GM21737 (cell line): Measurements from ENCODE around the gene KCNJ6.

Experiments
- ATAC-seq: cut with Tn5 transposase; IDR thresholded peaks from one replicate; pipeline ENCODE4 v1.9.1; 2021; ENCODE audit warnings: mild to moderate bottlenecking, moderate library complexity; ENCODE audit not compliant: unreplicated experiment

Gene KCNJ6

DNA sequence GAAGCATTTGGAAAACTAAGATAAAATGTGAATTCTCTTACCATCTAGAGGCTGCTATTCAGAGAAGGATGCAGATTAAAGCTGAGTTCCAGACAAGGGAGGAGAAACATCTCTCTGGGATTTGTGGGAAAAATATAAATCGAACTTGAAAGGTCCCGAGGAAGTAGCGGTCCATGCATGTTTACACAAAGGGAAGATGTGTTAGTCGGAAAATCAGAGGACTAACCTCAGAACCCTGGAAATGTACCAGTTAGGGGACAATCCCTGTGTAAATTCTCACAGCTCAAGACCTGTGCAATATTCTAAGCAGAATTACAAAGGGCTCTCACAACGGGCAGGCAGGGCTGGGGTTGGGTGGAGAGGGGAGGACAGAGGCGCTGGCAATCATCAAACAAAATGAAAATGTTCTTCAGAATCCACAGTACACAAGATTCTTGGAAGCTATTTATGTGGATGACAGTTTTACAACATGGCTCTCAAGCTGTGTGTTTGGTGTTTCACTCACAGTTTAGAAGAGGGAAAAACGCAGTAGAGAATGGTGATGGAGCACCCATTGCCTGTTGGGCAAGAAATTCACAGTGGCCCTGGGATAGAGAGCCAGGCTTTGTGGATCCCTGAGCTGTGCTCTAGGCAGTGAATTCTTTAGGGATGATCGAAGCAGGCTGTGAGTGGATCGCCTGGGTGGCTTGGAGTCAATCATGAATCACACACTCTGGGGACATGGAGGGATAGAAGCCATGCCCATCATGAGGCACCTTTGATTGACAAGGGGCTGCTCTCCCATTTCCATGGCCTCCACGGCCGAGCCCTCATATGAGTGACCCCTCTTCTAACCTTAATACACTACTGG is 47.6 kb downstream of the KCNJ6 start:
- no peak for ATAC-seq

DNA sequence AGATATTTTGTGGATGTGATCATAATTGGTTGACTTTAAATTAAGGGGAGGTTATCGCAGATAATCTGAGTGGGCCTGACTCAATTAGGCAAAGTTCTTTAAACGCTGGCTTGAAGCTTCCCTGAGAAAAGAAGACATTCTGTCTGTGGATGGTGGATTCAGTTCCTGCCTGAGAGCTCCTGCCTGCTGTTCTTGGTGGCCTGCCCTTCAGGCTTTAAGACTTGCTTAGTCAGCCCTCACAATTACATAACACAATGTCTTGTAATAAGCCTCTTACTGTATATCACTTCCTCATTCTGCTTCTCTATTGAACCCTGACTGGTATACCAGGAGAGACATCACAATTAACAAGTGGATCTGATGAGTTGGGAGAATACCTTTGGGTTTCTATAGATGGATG is 50.2 kb downstream of the KCNJ6 start:
- ATAC-seq = no peak

DNA sequence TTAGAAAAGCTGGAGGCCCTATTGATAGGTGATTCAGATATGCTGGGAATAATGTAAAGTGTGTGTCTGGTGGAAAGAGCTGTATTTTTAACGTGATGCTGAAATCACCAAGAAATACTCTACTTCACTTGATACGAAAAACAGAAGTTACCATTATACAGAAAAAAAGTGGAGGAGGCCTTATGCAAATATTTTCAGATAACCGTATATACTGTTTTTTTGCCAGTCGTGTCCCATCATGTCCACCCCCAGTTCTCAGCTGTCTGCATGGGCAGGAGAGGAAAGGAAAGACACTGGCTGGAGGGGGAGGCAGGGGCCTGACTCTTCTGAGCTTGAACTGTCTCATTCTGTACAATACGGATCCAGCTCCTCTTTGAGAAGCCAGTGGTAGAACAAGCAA is 51.1 kb downstream of the KCNJ6 start:
- ATAC-seq = no peak

DNA sequence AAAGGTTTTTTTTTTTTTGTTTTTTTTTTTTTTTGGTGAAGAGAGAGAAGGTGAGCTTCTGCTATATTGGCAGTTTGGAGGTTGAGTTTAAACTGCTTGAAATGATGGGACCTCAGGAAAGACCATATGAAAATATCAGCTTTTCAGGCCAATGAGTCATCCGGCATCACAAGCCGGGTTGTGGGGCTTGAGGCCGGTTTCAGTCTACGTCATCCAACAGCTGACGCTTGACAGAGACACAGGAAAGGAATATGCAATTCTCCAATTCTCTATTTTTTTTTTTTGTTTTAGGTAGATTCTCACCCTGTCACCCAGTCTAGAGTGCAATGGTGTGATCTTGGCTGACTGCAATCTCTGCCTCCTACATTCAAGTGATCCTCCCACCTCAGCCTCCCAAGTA is 52.4 kb downstream of the KCNJ6 start:
- no peak for ATAC-seq

DNA sequence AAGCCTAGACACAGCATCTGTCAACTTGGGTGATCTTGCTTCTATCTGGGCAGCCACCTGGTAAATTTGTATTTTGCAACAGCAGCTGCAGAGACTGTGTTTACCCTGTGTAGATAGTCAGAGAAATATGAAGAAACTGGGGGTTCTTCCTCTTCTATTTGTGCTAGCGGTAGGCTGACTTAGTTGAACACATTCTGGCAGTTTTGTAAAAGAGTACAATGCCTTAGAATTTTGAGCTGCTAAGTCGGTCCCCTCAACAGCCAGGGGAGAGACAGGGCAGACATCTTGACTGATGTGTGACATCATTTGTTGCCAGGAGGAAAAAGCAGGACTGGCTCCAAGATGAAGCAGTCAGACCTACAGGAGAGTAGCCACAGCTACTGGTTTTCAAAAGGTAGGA is 53.7 kb downstream of the KCNJ6 start:
- no peak for ATAC-seq

DNA sequence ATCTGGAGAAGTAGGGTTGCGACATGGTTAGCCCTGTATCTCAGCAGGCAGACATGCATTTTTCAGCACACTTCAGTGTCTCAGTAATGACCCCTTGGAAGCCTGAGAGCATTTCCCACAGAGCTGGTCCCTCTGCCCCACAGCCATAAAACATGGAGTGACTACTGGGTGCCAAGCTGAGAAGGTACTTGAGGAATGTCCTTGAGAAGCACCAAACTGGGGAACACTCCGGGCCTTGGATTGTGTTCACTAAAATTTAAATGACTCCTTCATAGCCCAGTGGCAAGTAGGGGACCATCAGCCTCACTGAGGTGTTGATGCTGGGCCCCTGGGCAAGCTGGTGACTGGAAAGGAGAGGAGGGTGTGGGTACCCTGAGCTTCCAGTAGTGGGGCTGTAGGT is 54.7 kb downstream of the KCNJ6 start:
- no peak for ATAC-seq

DNA sequence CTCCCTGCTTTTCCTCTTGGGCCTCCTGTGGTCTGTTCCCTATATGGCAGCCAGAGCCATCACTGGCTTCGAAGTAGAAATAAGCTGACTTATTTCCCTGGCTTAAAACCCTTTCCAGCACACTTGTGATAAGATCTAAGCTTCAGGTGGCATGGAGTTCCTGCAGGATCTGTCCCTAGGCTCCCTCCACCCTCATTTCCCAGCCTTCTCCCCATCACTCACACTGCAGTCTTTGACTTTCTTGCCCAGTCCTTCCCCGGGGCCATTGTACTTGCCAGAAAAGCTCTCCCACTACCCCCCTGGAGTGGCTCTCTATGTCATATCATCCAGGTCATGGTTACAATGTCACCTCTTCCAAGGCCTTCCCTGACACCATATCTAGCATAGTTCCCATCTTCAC is 55.8 kb downstream of the KCNJ6 start:
- no peak for ATAC-seq

DNA sequence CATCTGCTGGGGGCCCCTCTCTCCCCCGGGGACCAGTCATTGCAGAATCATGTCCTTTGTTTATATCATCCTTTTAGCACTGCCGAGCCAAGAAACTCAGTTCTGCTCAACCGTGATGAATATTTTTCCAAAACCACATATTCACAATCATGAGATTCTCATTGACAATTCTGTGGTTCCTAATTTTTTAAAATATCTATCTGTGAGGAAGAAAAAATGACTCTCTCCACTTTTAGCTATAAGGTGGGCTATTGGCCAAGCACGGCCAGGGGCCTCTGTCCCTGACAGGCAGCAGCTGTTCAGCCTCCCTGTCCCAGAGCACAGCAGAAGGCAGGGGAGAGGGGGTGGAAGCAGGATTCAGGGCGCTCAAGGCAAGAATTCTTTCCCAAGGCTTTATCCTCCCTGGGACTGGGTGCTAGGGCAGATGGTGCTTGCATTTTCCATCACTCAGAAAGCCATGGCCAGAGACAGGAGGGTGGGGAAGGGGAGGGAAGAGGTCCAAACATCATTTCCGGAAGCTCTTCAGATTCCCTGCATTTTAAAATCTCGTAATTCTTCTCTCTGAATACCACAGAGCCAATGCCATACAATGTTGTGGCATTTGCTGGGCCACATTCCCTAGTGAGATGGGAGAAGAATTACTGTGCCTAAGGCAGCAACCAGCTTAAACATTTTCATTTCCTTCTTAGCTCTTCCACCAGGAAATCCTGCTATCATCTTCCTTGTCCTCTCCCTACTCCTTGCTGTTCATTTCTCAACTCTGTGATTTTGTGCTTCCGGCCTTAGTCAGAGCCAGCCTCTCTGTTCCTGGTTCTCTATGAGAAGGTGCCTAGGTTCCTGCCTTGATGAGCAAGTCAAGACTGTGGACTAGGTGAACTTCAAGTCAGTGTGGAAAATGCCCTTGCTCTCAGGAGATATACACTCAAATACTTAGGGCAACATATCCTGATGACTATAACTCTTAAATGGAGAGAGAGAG is 60.3 kb downstream of the KCNJ6 start:
- no peak for ATAC-seq

DNA sequence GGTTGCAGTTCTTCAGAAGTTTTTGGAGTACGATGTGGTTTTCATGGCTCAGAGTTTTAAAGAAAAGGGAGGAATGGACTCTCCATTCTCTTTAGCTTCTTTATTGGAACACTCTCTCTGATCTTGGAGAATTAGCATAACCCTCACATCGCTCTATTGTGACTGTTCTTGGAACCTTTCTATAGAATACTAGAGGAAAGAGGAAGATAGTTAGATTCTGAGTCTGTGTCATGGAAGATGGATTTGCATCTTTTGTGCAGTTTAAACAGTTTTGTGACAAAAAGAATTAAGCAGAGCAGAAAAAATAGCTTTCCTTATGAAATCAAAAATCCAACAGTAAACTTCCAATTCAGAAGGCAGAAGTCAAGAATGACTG is 61.0 kb downstream of the KCNJ6 start:
- ATAC-seq = no peak

DNA sequence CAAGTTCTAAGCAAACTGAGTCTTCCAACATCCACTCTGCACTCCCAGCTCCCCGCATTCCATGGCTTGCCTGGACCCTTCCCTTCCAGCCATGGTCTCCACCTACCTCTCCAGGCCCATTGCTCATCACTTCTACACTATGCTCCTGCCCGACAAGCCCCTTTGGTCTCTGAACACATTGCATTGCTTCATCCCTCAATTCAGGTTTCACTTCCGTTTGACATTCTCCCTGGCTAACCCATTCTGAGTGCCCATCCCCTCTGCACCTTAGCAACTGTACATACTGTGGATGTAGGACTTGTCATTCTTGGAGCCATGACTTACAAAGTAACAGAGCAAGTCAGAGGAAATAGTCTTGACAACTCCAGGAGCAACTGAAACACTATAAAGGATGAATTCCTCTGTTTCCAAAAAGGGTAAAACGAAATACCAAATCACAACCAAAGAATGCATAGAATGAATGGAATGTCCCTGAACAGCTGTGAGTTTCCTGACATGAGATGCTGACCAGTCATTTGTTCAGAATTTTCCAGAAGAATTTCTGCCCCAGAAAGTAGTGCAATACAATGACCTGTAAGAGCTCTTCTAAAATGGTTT is 66.7 kb downstream of the KCNJ6 start:
- no peak for ATAC-seq

DNA sequence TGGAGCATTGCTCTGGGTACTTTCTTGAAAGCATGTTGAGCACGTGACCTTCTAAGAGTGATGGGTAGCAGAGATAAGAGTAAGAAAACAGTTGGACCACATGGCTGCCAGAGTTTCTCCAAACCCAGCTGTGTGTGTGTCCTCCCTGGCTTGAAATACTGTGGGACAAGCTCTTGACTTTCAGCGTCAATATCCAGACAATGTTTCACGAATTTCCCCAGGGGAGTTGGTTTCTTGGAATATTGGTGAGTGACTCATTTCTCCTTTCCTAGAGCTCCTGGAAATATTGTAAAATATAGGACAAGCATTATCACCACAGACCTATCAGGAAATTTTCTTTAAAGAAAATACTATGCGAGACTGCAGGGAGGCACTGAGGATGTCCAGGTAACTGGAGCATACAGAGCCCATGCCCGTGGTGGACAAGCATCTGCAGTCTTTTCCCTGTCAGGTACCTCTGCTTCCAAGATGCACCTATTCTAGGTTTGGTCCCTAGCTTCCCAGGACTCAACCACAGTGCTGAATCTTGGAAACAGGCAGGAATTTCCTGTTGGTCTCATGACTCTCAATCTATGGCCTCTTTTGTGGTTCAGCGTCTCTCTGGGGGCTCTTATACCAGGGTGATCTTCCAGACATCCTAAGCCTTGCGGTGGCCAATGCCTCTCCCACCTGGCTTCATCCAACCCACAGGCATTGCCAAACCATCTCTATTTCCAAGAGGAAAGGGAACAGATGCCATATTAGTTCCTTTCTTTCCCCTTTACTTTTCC is 67.4 kb downstream of the KCNJ6 start:
- ATAC-seq = no peak

DNA sequence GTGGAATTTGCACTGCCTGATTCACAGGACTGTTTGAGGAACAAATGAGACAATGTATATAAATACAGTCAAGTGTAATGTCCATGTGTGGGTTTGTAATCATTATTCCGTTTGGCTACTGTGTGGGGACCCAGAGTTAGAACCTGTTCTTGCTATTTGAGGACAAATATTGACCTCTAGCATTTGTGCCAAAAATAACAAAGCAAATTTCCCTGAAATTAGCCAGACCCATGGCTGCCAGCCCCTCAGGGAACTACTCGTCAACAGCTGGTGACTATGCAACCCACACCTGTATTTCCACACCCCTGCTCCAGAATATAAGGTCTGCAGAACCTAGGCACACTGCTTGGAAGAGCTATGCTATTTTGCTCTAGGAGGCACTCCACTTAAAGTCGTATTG is 70.7 kb downstream of the KCNJ6 start:
- no peak for ATAC-seq

DNA sequence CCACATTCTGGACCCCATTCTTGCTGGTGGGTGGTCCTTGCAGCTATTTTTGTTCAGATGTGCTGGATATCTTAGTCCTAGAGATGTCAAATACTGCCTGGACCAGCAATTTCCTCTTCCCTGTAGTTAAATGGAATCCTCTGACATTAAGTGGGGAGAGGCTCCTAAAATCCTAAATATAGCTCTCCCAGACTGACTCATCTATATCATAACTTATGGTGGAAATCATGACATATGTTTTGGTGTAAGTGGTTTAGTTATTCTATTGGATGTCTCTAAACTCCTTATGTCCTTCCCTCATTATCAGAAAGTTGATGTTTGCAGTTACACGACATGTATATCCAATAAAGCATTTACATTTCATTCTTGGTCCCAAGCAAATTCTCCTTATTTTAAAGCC is 73.1 kb downstream of the KCNJ6 start:
- no peak for ATAC-seq

DNA sequence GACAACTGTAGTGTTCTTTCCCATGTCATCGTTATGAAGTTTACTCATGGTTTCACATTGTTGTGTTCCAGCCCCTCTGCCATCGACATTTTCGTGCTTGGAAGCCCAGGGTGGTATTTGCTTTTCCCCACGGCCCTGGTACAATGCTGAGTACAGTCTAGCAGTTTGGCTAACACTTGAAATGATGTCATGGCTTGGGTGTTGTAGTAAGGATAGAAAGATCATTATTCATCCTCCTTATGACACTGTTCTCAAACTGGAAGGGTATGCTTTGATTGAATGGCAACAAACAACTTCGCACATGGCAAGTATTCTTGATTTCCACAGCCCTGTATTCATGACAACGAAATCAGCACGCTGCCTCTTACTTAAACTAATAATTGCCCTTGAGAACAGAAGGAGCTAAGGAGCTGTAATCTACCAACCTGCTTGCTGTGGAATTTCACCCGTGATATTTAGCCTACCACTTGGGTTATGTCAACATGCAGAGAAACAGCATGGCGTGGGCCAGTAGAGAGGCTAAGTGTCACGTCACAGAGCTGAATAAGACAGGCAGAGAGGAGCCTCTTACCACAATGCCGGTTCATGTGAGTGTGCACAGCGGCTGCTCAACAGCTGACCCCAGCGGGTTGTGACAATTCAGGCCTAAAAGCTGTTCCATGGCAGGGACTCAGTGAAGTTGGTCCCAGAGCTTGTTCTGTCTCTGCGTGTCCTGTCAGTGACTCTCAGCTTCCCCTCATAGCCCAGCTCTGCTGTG is 73.9 kb downstream of the KCNJ6 start:
- no peak for ATAC-seq

DNA sequence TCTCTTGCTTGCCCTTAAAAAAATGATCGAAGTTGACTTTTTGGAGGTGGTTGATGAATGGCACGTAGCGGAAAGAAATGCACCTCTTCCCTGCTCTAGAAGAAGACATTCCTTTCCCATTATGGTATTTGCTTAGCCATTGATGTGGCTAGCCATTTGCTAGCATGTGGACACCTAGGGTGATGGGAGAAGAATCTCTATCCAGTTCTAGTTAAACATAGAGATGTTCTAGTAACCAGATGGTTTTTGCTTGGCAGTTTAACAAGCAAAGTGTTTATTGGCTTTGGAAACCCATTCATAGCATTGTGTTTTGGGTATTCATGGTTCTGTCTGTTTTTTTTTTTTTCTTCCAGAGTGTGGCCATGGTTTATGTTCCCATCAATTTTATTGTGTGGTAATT is 78.9 kb downstream of the KCNJ6 start:
- ATAC-seq = no peak

DNA sequence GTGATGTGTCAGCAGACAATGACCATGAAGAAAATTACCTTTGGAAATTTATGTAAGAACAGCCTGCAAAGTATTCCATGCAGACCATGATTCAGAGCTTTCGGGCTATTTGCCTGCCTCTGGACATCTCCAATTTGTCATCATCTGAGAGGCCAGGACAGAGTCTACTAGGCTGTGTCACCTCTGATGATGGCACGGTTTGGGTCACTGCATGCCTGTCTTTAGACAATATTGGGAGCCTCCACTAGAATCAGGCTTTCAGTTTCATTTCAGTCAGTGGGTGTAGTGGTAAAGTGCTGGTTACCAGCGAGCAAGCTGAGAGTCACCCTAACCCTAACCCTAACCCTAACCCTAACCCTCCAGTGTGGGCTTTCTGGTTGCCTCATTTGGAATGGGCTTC is 80.8 kb downstream of the KCNJ6 start:
- ATAC-seq = no peak

DNA sequence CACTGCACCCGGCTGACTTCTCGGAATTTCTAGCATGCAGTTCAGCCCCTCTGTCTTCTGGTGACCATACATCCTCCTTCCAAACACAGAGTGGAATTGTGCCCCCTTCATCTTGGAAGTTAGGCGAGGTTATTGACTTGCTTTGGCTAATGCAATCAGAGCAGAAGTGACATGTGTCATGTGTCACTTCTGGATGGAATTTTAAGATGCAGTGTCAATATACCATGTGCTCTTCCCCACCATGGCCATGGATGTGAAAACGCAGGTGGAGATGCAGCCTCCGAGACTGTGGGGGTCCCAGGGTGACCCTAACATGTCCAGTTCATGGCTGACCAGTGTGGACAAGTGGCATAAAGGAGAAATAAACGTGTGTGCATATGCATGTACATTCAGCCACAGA is 83.0 kb downstream of the KCNJ6 start:
- no peak for ATAC-seq

DNA sequence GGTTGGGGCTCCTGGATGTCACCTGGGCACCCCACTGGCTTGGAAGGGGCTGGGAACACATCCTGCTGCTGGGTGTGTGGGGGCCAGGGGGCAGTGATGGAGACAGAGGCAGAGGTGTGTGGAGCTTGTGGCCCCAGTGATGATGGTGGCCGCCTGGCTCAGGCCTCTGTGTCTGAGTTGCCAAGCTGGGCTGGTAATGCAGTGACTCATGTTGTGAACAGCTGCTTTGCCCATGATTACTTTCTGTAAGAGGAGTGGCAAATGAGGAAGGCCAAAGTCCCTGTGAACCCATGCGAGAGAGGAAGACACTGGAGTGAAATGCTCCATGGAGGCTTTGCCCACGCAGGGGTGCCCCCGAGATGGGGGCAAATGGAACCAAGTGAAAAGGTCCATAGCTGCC is 86.8 kb downstream of the KCNJ6 start:
- ATAC-seq = no peak

DNA sequence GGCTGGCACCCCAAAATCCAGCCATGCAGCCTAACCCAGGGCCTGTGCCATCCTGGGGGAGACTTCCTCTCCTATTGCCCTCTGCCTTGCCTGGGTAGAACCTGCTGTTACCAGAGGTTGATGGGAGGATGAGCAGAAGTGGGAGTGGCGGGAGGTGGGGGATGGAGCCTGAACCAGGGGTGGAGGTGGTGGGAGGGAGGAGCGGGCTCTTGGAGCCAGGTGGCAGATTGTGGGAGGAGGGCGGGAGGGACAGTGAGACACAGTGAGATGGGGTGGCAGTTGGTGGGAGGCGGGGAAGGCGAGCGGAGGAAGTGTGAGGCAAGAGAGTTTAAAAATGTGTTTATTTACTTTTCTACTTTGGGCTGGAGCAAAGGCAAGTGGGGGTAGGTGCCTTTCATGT is 87.3 kb downstream of the KCNJ6 start:
- ATAC-seq = no peak

DNA sequence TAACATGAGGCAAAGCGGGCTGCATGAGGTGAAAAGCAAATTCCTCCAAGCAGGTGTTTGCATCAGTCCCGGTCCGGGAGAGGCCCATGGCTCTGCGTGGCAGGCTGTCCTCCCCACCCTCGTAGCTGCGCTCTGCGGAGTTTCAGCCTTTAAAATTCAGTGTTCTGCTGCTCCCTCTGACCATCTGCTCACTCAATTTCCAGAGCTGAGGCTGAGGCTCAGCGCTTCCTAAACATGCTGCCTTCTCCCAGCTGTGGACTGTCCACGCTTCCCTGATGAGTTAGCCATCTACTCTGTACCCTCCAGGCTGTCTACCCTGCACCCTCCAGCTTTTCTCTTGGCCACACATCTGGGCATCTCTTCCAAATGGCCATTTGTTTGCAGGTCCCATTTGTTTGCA is 87.7 kb downstream of the KCNJ6 start:
- ATAC-seq = no peak
